GM21576 (cell line): ENCODE measurements around the gene RAN.
A peak's percentile ranks its signal among the peaks of the same experiment; 100 is the strongest.
"Not testable (repeated sequence)": the region's sequence is repeated elsewhere in the genome, so short reads cannot be mapped to it uniquely, and the experiment has no call there.

ENCODE experiments used
- ATAC-seq: cut with Tn5 transposase; IDR thresholded peaks from one replicate; pipeline ENCODE4 v1.9.1; 2021; ENCODE audit warnings: mild to moderate bottlenecking, moderate library complexity; ENCODE audit not compliant: unreplicated experiment

Gene RAN

DNA sequence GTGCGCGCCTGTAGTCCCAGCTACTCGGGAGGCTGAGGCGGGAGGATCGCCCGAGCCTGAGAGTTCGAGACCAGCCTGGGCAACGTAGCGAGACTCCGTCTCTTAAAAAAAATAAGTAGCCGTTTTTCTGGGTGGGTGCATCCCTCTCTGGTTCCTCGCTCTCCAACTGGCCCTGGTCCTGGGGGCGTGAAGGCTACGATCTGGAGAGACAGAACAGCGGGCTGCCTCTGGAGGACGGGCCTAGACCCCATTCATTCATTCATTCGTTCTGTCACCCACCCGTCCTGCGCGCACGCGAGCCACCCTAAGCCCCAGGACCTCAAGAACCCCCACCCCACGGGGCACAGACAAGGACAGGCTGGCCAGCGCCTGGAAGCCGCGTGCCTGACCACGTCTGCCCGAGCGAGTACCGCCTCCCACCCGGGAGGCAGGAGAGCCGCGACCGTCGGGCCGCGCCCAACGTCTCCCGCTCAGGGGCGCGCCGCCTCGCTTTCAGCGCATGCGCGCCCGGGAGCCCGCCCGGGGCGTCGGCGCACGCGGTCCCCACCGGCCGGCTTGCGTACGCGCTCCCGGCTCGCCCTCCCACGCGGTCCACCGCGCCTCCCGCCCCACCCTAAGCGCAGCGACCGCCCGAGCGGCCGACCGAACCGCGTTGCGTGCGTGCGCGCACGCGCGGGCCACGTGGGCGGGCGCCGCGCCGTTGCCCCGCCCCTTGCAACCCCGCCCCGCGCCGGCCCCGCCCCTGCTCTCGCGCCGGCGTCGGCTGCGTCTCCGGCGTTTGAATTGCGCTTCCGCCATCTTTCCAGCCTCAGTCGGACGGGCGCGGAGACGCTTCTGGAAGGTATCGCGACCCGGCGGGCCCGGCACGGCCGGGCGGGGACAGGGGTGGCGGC is at the start of gene RAN:
Gene RAN, plus strand, starts transcription at position 781 of the 893 bp plus-strand sequence. CDS start 528 bp downstream, outside the sequence.
- peak; percentile 50 for ATAC-seq

DNA sequence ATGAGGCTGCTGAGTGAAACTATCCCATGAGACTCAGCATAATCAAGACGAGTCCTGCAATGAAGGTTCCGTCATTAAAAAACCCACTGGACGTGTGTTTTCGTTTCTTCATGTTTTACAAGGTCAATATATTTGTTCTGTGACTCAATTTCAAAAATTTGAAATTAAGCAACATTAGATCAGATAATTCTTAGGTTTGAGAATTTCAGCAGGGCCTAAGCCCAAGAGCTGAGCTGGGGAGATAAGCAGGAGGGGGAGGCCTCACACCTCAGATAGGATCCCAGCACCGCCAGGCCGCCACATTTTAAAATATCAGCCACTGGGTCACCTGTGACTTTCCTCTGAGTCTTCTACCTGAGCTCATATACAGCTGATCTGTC is 46.1 kb upstream of the RAN start:
- no peak for ATAC-seq

DNA sequence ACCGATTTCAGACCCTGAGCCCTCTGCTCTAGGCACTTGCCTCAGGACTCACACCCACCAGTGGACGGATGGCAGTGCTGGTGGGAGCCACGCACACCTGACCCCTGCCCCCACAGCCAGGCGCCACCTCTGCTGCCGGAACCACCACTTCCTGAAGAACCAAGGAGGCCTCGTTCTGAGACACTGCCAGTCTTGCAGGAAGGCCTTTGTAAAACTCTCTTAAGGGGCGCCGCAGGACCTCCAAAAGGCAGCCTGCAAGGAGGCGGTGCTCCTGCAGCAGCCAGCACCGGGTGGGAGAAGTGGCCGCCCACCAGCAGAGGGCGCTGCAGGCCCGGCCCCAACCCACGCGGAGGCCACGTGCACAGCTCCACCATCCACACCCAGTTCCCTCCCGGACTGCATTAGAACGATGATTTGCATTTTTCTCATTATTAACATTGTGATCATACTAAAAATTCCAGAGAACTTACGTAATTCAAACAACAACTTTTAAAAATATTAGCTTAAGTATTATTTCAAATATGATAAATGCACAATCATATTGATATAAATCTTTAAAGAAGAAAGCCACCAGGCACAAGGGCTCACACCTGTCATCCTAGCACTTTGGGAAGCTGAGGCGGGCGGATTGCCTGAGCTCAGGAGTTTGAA is 45.6 kb upstream of the RAN start:
- ATAC-seq, result no peak

DNA sequence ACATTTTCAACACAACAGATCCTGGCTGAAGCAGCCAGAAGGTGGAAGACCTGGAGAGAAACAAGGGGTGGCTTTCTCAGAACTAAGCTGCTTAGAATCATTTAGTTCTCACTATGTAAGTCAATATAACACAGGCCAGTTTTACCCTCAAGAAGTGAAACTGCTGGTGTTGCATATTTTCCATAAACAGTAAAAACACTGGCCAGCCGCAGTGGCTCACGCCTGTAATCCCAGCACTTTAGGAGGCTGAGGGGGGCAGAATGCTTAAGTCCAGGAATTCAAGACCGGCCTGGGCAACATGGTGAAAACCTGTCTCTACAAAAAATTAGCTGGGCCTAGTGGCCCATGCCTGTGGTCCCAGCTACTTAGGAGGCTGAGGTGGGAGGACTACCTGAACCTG is 44.4 kb upstream of the RAN start:
- ATAC-seq, result no peak

DNA sequence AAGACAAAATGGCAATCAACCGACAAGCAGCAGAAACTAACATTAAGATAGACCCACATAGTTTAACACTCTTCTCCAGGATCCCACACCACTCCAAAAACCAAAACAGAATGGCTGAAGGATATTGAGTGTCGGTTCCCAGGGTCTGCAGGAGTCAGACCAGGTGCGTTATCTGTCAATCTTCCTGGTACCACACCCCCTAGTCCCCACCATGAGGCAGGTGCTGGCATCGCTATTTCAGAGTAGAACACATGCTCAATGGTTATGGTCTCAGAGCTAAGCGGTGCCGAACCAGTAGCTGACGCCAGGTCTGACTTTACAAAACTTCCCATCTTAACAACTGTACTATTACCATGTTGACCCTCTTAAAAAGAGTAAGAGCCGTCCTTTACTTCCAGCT is 43.0 kb upstream of the RAN start:
- ATAC-seq, result no peak

DNA sequence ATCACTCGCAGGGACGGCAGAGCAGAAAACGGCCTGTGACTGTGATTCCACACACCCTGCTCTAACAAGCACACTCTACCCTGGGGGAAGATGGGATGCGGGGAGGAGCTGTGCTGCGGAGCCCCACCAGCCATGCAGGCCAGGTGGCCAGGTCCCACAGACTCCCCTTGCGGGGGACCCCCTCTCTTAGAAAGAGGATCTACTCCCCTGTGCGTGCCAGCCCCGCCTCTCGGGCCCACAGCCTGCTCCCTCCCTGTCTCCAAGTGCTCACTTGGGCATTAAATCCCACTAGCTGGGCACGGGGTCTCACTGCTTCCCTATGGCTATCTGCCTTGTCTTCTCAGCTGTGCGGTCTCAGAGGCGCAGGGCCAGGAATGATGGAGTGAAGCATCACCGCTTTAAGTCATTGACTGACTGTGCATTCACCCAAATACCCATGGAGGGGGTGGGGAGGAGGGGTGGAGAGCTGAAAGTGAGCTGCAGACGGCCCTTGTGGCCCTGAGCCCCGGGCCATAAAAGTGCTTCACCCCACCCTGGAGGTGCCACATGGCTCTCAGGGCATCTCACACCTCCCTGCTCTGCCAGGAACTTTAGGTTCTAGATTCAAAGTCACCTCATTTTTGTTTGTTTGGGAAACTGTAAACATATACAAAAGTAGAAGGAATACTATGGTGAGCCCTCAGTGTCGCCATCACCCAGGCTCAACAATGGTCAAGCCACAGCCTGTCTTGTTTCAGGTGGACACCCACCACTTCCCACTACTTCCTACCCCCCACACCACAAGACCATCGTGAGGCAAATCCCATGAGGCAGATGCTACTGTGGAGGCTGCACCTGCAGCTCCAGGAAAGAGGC is 42.2 kb upstream of the RAN start:
- no peak for ATAC-seq

DNA sequence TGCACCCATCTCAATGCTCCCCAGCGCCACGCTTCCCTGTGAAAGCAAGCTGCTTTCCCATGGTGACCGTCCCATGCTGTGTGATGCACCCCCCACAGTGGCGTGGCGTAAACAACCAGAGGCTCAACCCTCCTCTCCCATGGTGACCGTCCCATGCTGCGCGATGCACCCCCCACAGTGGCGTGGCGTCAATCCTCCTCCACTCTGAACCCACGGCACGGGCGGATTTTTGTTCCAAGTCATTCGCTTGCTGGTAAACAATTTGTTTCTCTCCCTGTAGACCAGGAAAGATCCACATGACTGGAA is 41.7 kb upstream of the RAN start:
- no peak for ATAC-seq

DNA sequence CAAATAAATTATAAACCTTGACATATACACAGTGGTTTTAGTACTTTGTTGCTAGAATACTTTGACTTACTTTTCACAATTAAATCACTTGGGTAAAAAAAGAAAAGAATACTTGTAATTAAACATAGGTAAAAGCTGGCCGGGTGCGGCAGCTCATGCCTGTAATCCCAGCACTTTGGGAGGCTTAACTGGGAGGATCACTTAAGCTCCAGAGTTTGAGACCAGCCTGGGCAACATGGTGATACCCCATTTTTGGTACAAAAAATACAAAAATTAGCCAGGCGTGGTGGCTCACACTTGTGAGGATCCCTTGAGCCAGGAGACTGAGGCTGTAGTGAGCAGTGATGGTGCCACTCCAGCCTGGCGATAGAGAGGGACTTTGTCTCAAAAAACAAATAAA is 40.6 kb upstream of the RAN start:
- no peak for ATAC-seq

DNA sequence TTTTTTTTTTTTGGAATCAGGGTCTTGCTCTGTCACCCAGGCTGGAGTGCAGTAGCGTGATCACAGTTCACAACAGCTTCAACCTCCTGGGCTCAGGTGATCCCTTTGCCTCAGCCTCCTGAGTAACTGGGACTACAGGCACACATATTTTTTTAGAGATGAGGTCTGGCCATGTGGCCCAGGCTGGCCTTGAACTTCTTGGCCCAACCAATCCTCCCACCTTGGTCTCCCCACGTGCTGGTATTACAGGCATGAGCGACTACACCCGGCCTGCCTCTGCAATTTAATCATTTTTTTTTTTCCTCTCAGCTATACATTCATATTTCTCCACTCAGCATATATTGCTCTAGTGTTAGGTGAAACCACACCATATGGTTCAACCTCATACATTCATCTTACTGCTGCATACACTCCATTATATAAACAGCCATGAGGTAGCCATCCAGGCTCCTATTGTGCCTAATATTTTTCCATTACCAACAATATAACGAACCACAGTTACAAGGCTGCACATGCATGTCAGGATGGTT is 39.9 kb upstream of the RAN start:
- ATAC-seq, result no peak

DNA sequence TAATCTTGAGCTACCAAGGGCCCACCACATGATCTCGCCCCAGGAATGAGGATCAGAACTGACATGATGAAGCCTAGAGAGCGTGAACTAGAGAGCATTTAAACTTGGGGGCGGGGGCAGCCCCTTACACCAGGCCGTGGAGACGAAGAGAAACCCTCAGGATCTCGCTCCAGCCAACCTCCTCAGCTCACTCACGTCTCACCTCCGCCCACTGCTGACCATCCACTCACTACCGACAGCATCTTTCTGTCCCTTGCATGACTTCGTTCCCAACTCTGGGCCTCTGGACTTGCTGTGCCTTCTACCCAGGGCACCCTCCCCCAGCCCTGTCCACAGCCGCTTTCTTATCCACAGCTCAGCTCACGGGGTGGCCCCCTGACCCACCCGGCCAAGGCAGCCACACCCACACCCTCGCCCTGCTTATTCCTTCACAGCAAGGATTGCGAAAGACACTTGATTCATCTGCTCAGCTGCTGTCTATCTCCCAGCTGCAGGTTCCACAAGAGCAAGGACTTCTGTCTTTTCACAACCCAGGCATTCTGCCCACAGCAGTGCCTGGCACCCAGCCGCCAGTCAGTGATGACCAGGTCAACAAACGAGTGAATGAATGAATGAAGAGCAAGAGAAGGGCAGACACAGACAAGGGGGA is 39.2 kb upstream of the RAN start:
- ATAC-seq, result no peak

DNA sequence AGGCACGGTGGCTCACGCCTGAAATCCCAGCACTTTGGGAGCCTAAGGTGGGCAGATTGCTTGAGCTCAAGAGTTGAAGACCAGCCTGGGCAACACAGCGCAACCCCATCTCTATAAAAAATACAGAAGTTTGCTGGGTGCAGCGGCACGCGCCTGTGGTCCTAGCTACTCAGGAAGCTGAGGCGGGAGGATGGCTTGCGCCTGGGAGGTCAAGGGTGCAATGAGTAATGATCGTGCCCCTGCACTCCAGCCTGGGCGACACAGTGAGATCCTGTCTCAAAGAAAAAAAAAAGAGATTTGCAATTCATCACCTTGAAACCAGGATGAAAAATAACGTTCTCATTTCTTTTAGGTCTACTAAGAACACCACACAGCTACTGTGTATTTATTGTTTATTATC is 36.9 kb upstream of the RAN start:
- ATAC-seq, result no peak

DNA sequence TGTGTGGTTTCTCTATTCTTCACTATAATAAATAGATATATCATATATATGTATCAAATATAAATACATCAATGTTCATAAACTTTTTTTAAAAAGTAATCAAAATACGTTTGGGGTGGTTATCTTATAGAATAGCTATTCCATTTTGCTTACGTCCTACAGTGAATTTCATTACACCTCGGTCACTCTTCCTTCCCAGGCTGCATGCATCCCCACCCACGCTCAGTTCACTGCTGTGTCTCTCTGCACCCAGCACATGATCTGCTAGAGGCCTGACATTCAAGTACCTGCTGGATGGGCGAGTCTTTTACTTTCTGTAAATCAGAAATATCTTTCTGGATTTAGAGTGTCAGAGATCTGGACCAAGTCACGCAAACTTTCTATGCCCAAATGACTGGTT is 36.4 kb upstream of the RAN start:
- ATAC-seq, result no peak

DNA sequence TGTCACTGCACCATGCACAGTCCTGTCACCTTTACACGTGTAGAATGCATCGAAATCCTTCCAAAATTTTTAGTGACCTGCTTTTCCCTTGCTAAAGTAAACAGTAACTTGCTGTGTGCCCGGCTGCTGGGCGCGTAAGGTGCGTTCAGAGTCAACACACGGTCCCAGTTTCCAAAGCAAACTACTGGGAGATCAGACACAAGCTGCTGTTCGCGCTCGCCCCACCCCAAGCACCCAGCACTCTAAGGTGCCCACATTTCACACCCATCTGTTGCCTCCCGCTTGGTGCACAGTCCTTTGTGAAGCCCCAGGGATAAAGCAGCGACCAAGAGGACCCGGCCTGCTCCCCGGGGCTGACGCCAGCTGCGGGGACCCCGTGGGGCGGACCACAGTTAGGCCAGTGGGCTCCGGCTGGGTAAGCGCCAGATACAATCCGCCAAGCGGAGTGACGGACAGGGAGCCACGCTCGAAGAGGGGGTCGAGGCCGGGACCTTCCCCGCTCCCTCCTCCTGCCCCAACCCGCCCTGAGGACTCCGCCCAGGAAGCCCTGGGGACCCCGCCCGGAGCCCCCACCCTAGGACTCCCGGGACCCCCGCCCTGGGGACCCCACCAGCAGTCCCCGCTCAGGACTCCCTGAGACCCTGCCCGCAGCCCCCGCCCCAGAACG is 33.4 kb upstream of the RAN start:
- no peak for ATAC-seq

DNA sequence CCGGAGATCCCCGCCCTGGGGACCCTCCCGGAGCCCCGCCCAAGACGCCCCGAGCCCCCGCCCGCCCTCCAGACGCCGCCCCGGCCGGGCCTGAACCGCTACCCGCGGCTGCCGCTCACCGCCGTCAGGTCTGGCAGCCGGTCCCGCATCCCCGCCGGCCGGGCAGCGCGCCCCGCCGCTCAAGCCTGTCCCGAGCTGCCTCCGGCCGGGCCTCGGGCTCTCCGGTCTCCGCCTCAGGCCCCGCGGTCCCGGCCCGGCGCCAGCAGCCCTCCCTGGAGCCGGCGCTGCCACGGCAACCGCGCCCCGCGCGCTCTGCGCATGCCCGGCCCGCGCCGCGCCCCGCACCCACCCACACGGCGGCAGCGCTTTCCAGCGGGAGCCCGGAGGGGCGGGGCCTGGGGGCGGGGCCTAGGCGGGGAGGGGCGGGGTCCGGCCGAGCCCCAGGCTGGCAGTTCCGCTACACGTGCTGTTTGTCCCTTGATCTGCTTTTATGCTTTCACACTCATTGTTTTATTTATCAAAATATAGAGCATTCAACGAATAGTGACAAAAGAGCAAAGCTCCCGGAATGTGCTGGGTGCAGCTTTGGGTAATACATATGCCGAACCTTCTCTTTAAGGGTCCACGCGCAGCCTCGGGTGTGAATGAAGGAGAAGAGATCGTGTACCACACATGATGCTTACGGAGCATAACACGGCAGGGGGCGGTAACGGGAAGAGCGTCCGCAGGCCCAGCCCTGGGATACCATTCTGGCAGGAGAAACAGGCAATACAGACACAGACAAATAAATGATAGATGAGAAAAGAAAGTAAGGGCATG is 32.7 kb upstream of the RAN start, which contains the start of gene STX2:
Gene STX2, minus strand, starts transcription at position 300 of the 819 bp plus-strand sequence. Its CDS starts 151 bp downstream, at position 149.
- ATAC-seq, result peak; percentile 82

DNA sequence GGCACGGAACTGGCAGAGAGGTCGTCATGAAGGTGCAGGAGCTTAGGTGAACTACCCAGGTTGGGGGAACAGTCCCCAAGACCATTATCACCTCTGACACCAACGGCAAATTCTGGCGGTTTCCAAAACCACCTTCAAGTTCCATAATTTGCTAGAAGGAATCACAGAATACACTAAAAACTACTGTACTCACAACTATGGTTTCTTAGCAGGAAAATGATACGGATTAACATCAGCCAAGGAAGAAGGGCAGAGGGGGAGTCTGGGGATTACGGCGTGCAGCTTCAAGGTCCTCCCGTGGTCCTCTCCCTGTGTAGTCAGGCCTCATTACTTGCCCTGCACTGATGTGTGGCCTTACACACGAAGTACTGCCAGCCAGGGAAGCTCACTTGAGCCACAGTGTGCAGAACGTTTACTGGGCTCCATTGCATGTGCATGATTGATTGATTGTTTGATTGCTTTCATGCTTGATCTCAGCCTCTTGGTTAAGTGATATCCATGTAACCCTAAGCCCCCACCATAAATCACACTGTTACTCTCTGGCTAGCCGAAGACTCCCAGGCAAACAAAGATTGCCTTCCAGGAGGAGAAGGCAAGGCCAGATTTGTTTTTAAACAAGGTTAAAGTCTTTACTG is 32.0 kb upstream of the RAN start:
- no peak for ATAC-seq

DNA sequence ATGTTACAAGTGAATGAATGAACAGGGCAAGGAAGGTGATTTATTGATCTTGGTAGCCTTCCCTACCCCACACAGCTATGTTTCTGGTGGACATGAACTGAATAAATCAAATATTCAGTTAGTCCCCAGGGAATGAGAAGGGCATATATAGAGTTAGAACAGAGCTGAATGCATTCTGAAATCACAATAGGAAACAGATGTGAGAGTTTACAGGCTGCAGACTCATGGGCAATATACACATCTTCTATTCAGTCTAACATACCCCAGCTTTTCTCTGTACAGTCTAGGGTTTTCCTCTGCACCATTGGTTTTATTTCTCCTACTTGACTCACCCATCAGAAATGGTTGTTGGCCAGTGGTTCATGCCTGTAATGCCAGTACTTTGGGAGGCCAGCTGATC is 25.5 kb upstream of the RAN start:
- no peak for ATAC-seq

DNA sequence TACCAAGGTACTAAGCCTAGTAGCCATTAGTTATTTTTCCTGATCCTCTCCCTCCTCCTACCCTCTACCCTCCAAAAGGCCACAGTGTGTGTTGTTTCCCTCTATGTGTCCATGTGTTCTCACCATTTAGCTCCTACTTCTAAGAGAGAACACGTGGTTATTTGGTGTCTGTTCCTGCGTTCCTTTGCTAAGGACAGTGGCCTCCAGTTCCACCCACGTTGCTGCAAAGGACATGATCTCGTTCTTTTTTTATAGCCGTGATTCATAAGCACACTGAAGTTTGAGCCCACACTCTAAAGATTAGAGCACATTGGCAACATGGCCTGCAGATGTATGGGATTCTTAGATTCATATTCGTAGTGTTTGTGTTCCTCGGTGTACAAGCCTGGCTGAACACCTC is 24.8 kb upstream of the RAN start:
- no peak for ATAC-seq

DNA sequence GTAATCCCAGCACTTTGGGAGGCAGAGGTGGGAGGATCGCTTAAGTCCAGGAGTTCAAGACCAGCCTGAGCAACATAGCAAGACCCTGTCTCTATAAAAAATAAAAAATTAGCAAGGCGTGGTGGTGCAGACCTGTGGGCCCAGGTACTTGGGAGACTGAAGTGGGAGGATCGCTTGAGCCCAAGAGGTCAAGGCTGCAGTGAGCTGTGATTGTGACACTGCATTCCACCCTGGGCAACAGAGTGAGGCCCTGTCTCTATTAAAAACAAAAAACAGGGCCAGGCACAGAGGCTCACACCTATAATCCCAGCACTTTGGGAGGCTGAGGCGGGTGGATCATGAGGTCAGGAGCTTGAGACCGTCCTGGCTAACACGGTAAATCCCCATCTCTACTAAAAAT is 23.8 kb upstream of the RAN start:
- not testable (repeated sequence) for ATAC-seq

DNA sequence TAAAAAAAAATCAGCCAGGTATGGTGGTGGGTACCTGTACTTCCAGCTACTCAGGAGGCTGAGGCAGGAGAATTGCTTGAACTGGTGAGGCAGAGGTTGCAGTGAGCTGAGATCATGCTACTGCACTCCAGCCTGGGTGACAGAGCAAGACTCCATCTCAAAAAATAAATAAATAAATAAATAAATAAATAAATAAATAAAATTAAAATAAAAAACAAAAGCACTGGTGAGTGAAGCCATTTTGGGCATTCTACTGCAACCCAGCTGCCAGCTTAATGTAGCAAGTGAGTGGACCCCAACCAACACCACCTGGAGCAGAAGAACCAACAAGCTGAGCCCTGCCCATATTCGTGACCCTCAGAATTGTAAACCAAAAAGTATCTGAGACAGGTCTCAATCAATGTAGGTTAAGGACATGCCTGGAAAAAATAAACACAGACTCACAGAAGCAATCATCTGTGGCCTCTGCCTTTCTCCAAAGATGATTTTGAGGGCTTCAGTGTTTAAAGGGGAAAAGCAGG is 23.0 kb upstream of the RAN start:
- ATAC-seq, result not testable (repeated sequence)
